Spleen (tissue), 11 donors: ENCODE results near the gene EDAR. TPM values are rescaled to one million over a fixed set of nuclear protein-coding genes. Genes with fewer than 3 reads are reported as not detected.

Source experiments
- DNase-seq: peaks from one replicate; pipeline ENCODE4 v3.0.0-alpha.2; 2020
- H3K27ac ChIP-seq, 8 donors: fragments of 200-600 bp; sonication (generic) in 7 of 8; 1 replicate in 4 of 8; 2 replicates in 4 of 8; pipeline versions ENCODE4 v1.5.0 to v1.8.0; 2016 to 2021; ENCODE audit warnings: inconsistent platforms in 4 of 8, mild to moderate bottlenecking in 4 of 8, moderate library complexity in 1 of 8
- H3K27me3 ChIP-seq, 7 donors: fragments of 200-600 bp; sonication (generic) in 6 of 7; replicated peaks in 1 of 7; 1 replicate in 4 of 7; 2 replicates in 3 of 7; pipeline versions ENCODE4 v1.5.0 to v1.8.0; 2016 to 2021; ENCODE audit warnings: inconsistent platforms in 3 of 7, mild to moderate bottlenecking in 1 of 7
- H3K36me3 ChIP-seq, 6 donors: fragments of 200-600 bp; sonication (generic) in 5 of 6; 1 replicate in 4 of 6; 2 replicates in 2 of 6; pipeline versions ENCODE4 v1.5.0 to v1.8.0; 2016 to 2021; ENCODE audit warnings: inconsistent platforms in 2 of 6
- H3K4me1 ChIP-seq, 6 donors: fragments of 200-600 bp; sonication (generic) in 5 of 6; 1 replicate in 3 of 6; 2 replicates in 3 of 6; pipeline versions ENCODE4 v1.5.0 to v1.8.0; 2016 to 2021; ENCODE audit warnings: inconsistent platforms in 3 of 6
- H3K4me3 ChIP-seq, 8 donors: fragments of 200-600 bp; sonication (generic) in 7 of 8; 1 replicate in 4 of 8; 2 replicates in 4 of 8; pipeline versions ENCODE4 v1.5.0 to v1.8.0; 2016 to 2021; ENCODE audit warnings: inconsistent platforms in 4 of 8, mild to moderate bottlenecking in 4 of 8, moderate library complexity in 2 of 8
- H3K9me3 ChIP-seq, 8 donors: fragments of 200-600 bp; sonication (generic) in 7 of 8; 1 replicate in 4 of 8; 2 replicates in 4 of 8; pipeline versions ENCODE4 v1.5.0 to v1.8.0; 2016 to 2021; ENCODE audit warnings: inconsistent platforms in 4 of 8
- POLR2A ChIP-seq, 3 donors: fragments of 450-650 bp; IDR thresholded peaks; one replicate each; pipeline ENCODE4 v1.5.1; 2017; ENCODE audit warnings: antibody characterized with exemption in 3 of 3, mild to moderate bottlenecking in 1 of 3
- POLR2AphosphoS5 ChIP-seq, 3 donors: sonication (generic); formaldehyde crosslinking; IDR thresholded peaks; one replicate each; pipeline ENCODE4 v1.5.1; 2017; ENCODE audit warnings: antibody characterized with exemption in 3 of 3
- WGBS, 5 donors: extraction: QIAGEN DNeasy Blood & Tissue Kit in 3 of 5; methylation state at CpG; one replicate each; pipeline versions ENCODE4 v1.1.5 to v1.1.7; 2013 to 2018; 5-methylcytosine and 5-hydroxymethylcytosine counted together
- intact Hi-C: fragments of 100-400 bp; cut with DNase I; formaldehyde crosslinking; loops from one replicate; pipeline ENCODE4 v1.15.0; 2023; ENCODE audit warnings: low total_unique reads
- polyA plus RNA-seq, 3 donors: library from polyadenylated mRNA; stranded (reverse); fragments of 200-250 nt; gene quantifications; one replicate each; pipeline ENCODE4 v1.2.1, GENCODE V29; 2013
- total RNA-seq, 7 donors: library from RNA; depleted of rRNA in 3 of 7; stranded (reverse); fragments of >200 nt in 3 of 7; fragmentation: NEBNext Ultra II Directional in 4 of 7; extraction: Animal tissue kit (Norgen Biotek cat#: 25700) in 4 of 7; gene quantifications; one replicate each; pipeline versions ENCODE4 v1.1.0 to v1.2.1, GENCODE V29; 2016 to 2021
- TF ChIP-seq, protein P1 (sequence below), 11 experiments: fragments of 200-600 bp in 7 of 11; fragments of 450-650 bp in 4 of 11; sonication (generic) in 4 of 11; IDR thresholded peaks in 8 of 11; conservative IDR thresholded peaks in 3 of 11; 1 replicate in 7 of 11; 2 replicates in 4 of 11; pipeline versions ENCODE4 v1.4.0 to v1.8.0; 2016 to 2021; ENCODE audit warnings: antibody characterized with exemption in 11 of 11, inconsistent platforms in 4 of 11, mild to moderate bottlenecking in 1 of 11
- donor health status: healthy with polysubstance abuse.
- donor health status: DM: no; HTN: no; CAD: no; lungs with moderate emphysema.
- donor health status: DM: no; HTN: no; CAD: no.
- donor health status: Bipolar disorder and iron deficiency.
- donor health status: healthy.
- donor health status: DM: no; HTN: no; CAD: no.
- donor health status: DM: yes; HTN: yes; CAD: no.

EDAR gene
- total and polyA plus RNA-seq, 10 donors, result 0.02 to 0.67 (median 0.15) TPM; not detected in 2

DNA sequence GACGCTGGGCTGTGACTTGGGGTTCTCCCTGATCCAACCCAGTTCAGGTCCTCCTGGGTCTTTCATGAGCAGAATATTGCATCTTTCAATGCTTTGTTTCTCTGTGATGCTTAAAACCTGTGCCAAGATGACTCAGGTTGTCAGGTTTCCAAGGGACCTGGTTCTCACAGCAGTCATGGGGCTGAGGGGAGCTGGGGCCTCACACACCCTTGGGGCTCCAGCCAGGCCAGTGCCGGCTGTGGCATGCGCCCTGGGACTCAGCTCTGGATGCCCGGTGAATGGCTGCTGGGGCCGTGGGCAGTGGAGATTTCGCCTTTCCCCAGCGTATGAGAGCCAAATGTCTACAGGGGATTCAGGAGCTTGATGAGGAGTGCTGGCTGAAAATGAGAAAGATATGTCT, 29.6 kb downstream of the EDAR start:
- TF ChIP-seq, protein P1, sequence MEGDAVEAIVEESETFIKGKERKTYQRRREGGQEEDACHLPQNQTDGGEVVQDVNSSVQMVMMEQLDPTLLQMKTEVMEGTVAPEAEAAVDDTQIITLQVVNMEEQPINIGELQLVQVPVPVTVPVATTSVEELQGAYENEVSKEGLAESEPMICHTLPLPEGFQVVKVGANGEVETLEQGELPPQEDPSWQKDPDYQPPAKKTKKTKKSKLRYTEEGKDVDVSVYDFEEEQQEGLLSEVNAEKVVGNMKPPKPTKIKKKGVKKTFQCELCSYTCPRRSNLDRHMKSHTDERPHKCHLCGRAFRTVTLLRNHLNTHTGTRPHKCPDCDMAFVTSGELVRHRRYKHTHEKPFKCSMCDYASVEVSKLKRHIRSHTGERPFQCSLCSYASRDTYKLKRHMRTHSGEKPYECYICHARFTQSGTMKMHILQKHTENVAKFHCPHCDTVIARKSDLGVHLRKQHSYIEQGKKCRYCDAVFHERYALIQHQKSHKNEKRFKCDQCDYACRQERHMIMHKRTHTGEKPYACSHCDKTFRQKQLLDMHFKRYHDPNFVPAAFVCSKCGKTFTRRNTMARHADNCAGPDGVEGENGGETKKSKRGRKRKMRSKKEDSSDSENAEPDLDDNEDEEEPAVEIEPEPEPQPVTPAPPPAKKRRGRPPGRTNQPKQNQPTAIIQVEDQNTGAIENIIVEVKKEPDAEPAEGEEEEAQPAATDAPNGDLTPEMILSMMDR (IDR thresholded peaks at IDR 0.05 in 8 of 11, conservative IDR thresholded peaks at IDR 0.05 in 3 of 11), result no peak
- TF ChIP-seq POLR2AphosphoS5 (IDR thresholded peaks at IDR 0.05), result no peak
- no peak for TF ChIP-seq POLR2A (IDR thresholded peaks at IDR 0.05)
- DNase-seq, result no peak
- H3K9me3 ChIP-seq, result no peaks in the 10 kb centered on the region
- 78 to 94% (median 89%) methylated on average over 6 to 7 of the region's 7 CpGs for WGBS, 5 donors
- H3K27me3 ChIP-seq, result peaks cover 0 to 6% (median 0%) of the 10 kb centered on the region in 7 donors
- no peak overlapping the region for H3K27ac ChIP-seq
- H3K36me3 ChIP-seq, result no peaks in the 10 kb centered on the region
- H3K4me3 ChIP-seq, result no peak overlapping the region
- intact Hi-C loops, result no loop called here
- H3K4me1 ChIP-seq, result peaks cover 0 to 4% (median 0%) of the 10 kb centered on the region in 6 donors

DNA sequence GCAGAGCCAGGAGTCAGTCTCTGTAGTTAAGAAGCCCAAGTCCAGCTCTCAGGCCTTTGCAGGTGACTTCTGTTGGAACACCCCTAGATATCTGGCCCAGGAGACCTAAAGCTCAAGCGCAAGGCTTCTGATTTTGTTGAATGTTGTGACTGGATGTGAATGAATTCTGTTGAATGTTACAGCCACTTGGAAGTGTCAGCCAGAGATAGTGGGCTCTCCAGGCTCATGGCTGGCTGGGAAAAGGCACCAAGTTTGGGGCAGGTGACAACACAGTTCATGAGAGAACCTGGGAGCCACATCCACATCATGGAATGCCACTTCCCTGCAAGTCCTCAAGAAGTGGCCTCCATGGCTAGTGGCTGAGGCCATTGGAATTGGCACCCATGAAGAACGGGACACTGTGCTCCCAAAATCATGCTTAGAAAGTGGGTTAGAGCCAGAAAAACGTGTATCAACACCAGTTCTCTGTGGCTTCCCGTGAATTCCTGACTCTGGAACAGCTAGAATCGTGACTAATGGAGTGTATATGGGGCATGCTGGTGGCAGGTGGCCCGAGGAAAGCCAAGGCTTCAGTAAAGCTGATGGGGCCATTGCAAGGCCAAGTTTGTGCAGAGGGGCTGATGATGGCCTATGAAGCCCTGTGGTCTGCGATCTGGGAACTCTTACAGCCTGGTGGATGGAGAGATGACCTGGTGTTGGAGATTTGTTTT, 30.2 kb downstream of the EDAR start:
- Histone ChIP-seq H3K27me3 (peaks cover 0 to 6% (median 0%) of the 10 kb centered on the region in 7 donors), H3K36me3 (no peaks in the 10 kb centered on the region), H3K4me3 (no peak overlapping the region), H3K9me3 (no peaks in the 10 kb centered on the region), H3K27ac (no peak overlapping the region), H3K4me1 (peaks cover 0 to 4% (median 0%) of the 10 kb centered on the region in 6 donors)
- 75 to 86% (median 84%) methylated on average over 6 to 7 of the region's 7 CpGs for WGBS, 5 donors
- intact Hi-C loops, result no loop called here
- no peak for DNase-seq
- TF ChIP-seq POLR2AphosphoS5 (IDR thresholded peaks at IDR 0.05) (no peak), POLR2A (IDR thresholded peaks at IDR 0.05) (no peak)
- TF ChIP-seq, protein P1 (IDR thresholded peaks at IDR 0.05 in 8 of 11, conservative IDR thresholded peaks at IDR 0.05 in 3 of 11), result no peak

DNA sequence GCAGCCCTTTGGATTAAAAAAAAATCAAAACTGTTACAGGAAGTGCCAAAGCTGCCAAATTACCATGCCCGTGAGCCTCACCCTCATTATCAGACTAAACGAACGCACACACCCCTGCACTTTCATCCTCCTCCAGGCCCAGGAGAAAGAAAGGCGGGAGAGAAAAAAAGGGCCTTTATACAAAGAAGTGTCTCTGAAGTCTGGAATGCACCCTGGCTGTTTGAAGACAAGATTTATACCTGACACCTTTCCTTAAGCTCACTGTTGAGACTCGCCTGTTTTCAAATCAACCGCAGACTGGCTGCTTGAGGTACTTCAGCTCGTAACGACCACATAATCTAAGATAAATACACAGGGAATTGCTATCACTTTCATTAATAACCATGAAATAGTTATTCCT, 31.0 kb downstream of the EDAR start:
- no peak for DNase-seq
- Histone ChIP-seq H3K9me3 (peaks cover 0 to 6% (median 1%) of the 10 kb centered on the region in 8 donors), H3K4me1 (peaks cover 0 to 4% (median 0%) of the 10 kb centered on the region in 6 donors), H3K36me3 (no peaks in the 10 kb centered on the region), H3K27ac (no peak overlapping the region), H3K27me3 (peaks cover 0 to 6% (median 0%) of the 10 kb centered on the region in 7 donors), H3K4me3 (no peak overlapping the region)
- intact Hi-C loops, result no loop called here
- WGBS, 5 donors, result 59 to 73% (median 66%) methylated on average over 8 of the region's 8 CpGs
- TF ChIP-seq, protein P1 (IDR thresholded peaks at IDR 0.05 in 8 of 11, conservative IDR thresholded peaks at IDR 0.05 in 3 of 11), result no peak
- TF ChIP-seq POLR2A (IDR thresholded peaks at IDR 0.05) (no peak), POLR2AphosphoS5 (IDR thresholded peaks at IDR 0.05) (no peak)

- Histone ChIP-seq H3K4me1 (peaks cover 0 to 4% (median 0%) of the 10 kb centered on the region in 6 donors), H3K4me3 (no peak overlapping the region), H3K36me3 (no peaks in the 10 kb centered on the region), H3K27ac (no peak overlapping the region), H3K9me3 (peaks cover 0 to 22% (median 17%) of the 10 kb centered on the region in 8 donors), H3K27me3 (peaks cover 0 to 6% (median 0%) of the 10 kb centered on the region in 7 donors)
- TF ChIP-seq, protein P1 (IDR thresholded peaks at IDR 0.05 in 8 of 11, conservative IDR thresholded peaks at IDR 0.05 in 3 of 11), result no peak
- TF ChIP-seq POLR2A (IDR thresholded peaks at IDR 0.05), result no peak
- no peak for TF ChIP-seq POLR2AphosphoS5 (IDR thresholded peaks at IDR 0.05)
- 83 to 95% (median 91%) methylated on average over 2 of the region's 2 CpGs for WGBS, 5 donors
- intact Hi-C loops, result no loop called here
- DNase-seq, result no peak
Observed at GRCh38 chr2:108956375-108956774, 32.6 kb downstream of the EDAR start.
